Natural killer cell treated with Interleukin-12 subunit alpha and Interleukin-12 subunit beta and Interleukin-15 and Interleukin-18, amount 100 ng/mL, for 72 hours (primary cell): ENCODE results near the gene PIK3AP1. TPM values are rescaled to one million over a fixed set of nuclear protein-coding genes. Genes with fewer than 3 reads are reported as not detected.

Experiments used
- ATAC-seq, 2 donors: fragments of 150-1000 bp; cut with Tn5 transposase in 1 of 2; sonication (Bioruptor Pico), chemical (Tn5 transposase) in 1 of 2; 2 replicates each; pipeline ENCODE4 v1.10.0; 2021
- DNase-seq: peaks from one replicate; pipeline ENCODE4 v3.0.0; 2022; ENCODE audit warnings: low spot score
- H3K27ac Mint-ChIP-seq, 2 donors: 1 replicate in 1 of 2; 2 replicates in 1 of 2; pipeline ENCODE4 v1.8.0; 2022; ENCODE audit warnings: mixed read lengths in 2 of 2, mild to moderate bottlenecking in 1 of 2, moderate library complexity in 1 of 2
- H3K27me3 Mint-ChIP-seq, 2 donors: 1 replicate in 1 of 2; 2 replicates in 1 of 2; pipeline ENCODE4 v1.8.0; 2022; ENCODE audit warnings: mixed read lengths in 2 of 2
- H3K36me3 Mint-ChIP-seq: one replicate; pipeline ENCODE4 v1.8.0; 2022; ENCODE audit warnings: mixed read lengths
- H3K4me1 Mint-ChIP-seq, 2 donors: 1 replicate in 1 of 2; 2 replicates in 1 of 2; pipeline ENCODE4 v1.8.0; 2022; ENCODE audit warnings: low read depth in 2 of 2, mixed read lengths in 2 of 2, mild to moderate bottlenecking in 1 of 2
- H3K4me3 Mint-ChIP-seq: one replicate; pipeline ENCODE4 v1.8.0; 2022; ENCODE audit warnings: mixed read lengths
- H3K9me3 Mint-ChIP-seq: 2 replicates; pipeline ENCODE4 v1.8.0; 2022; ENCODE audit warnings: mixed read lengths
- total RNA-seq, 2 donors: library from RNA; stranded (reverse); gene quantifications; one replicate each; pipeline ENCODE4 v1.2.3, GENCODE V29; 2022

The PIK3AP1 gene
- total RNA-seq, 2 donors from 2014 or later: 147 to 383 TPM

- Mint-ChIP-seq H3K27ac (peak overlapping the region; percentile 90 to 98), H3K27me3 (no peaks in the 10 kb centered on the region), H3K9me3 (no peaks in the 10 kb centered on the region), H3K36me3 (peaks cover 53% of the 10 kb centered on the region), H3K4me1 (peaks cover 69 to 81% of the 10 kb centered on the region in 2 donors), H3K4me3 (peak overlapping the region; percentile 81)
- DNase-seq (no peak), ATAC-seq (peak in 1 of 2 donors; percentile 1)
Observed at GRCh38 chr10:96648297-96648696, 72.0 kb downstream of the PIK3AP1 start.

- H3K36me3 Mint-ChIP-seq: peaks cover 53% of the 10 kb centered on the region
- no peaks in the 10 kb centered on the region for H3K9me3 Mint-ChIP-seq
- H3K4me1 Mint-ChIP-seq: peaks cover 72 to 73% of the 10 kb centered on the region in 2 donors
- no peaks in the 10 kb centered on the region for H3K27me3 Mint-ChIP-seq
- no peak for DNase-seq
- H3K27ac Mint-ChIP-seq: peak overlapping the region; percentile 90 to 98
- H3K4me3 Mint-ChIP-seq: peak overlapping the region; percentile 81
- no peak for ATAC-seq
Observed at GRCh38 chr10:96647466-96647865, 72.8 kb downstream of the PIK3AP1 start.

- Mint-ChIP-seq H3K36me3 (peaks cover 51% of the 10 kb centered on the region), H3K27me3 (no peaks in the 10 kb centered on the region), H3K9me3 (no peaks in the 10 kb centered on the region), H3K4me3 (peak overlapping the region; percentile 81), H3K4me1 (peaks cover 65 to 66% of the 10 kb centered on the region in 2 donors), H3K27ac (peak overlapping the region; percentile 90 to 98)
- DNase-seq (peak; percentile 76), ATAC-seq (peak; percentile 78 to 88)
Observed at GRCh38 chr10:96646751-96647166, 73.6 kb downstream of the PIK3AP1 start.

- peaks cover 46% of the 10 kb centered on the region for H3K36me3 Mint-ChIP-seq
- H3K27me3 Mint-ChIP-seq: no peaks in the 10 kb centered on the region
- peak in 1 of 2 donors; percentile 43 for ATAC-seq
- H3K27ac Mint-ChIP-seq: peak overlapping the region; percentile 90 to 98
- no peaks in the 10 kb centered on the region for H3K9me3 Mint-ChIP-seq
- H3K4me1 Mint-ChIP-seq: peaks cover 61% of the 10 kb centered on the region in 2 donors
- H3K4me3 Mint-ChIP-seq: peak overlapping the region; percentile 81
- no peak for DNase-seq
Observed at GRCh38 chr10:96646301-96646700, 74.0 kb downstream of the PIK3AP1 start.

- H3K4me1 Mint-ChIP-seq: peaks cover 53 to 56% of the 10 kb centered on the region in 2 donors
- H3K36me3 Mint-ChIP-seq: peaks cover 37% of the 10 kb centered on the region
- DNase-seq (no peak), ATAC-seq (no peak)
- peak overlapping the region; percentile 90 to 98 for H3K27ac Mint-ChIP-seq
- H3K27me3 Mint-ChIP-seq: no peaks in the 10 kb centered on the region
- H3K9me3 Mint-ChIP-seq: no peaks in the 10 kb centered on the region
- H3K4me3 Mint-ChIP-seq: peak overlapping the region; percentile 8
Observed at GRCh38 chr10:96645191-96645721, 75.1 kb downstream of the PIK3AP1 start.

- DNase-seq: no peak
- peaks cover 45 to 61% of the 10 kb centered on the region in 2 donors for H3K4me1 Mint-ChIP-seq
- no peak for ATAC-seq
- H3K27ac Mint-ChIP-seq: peak overlapping the region; percentile 45 to 90
- no peaks in the 10 kb centered on the region for H3K9me3 Mint-ChIP-seq
- H3K27me3 Mint-ChIP-seq: no peaks in the 10 kb centered on the region
- H3K36me3 Mint-ChIP-seq: peaks cover 42% of the 10 kb centered on the region
- H3K4me3 Mint-ChIP-seq: no peak overlapping the region
Observed at GRCh38 chr10:96643920-96644319, 76.4 kb downstream of the PIK3AP1 start.

- Mint-ChIP-seq H3K36me3 (peaks cover 40% of the 10 kb centered on the region), H3K4me3 (no peak overlapping the region), H3K9me3 (no peaks in the 10 kb centered on the region), H3K4me1 (peaks cover 37 to 57% of the 10 kb centered on the region in 2 donors), H3K27ac (peak overlapping the region in 1 of 2 donors; percentile 73), H3K27me3 (no peaks in the 10 kb centered on the region)
- peak; percentile 82 for DNase-seq
- ATAC-seq: peak; percentile 53 to 57
Observed at GRCh38 chr10:96642973-96643372, 77.3 kb downstream of the PIK3AP1 start.

GRCh38 chr10:96642530-96642929 lies 77.8 kb downstream of the PIK3AP1 start:
- Mint-ChIP-seq H3K27ac (peak overlapping the region in 1 of 2 donors; percentile 73), H3K4me1 (peaks cover 33 to 56% of the 10 kb centered on the region in 2 donors), H3K36me3 (peaks cover 35% of the 10 kb centered on the region), H3K4me3 (no peak overlapping the region), H3K9me3 (no peaks in the 10 kb centered on the region), H3K27me3 (no peaks in the 10 kb centered on the region)
- DNase-seq: no peak
- ATAC-seq: no peak

GRCh38 chr10:96641396-96642295 lies 78.7 kb downstream of the PIK3AP1 start:
- ATAC-seq (no peak), DNase-seq (no peak)
- H3K36me3 Mint-ChIP-seq: peaks cover 31% of the 10 kb centered on the region
- H3K4me1 Mint-ChIP-seq: peaks cover 24 to 53% of the 10 kb centered on the region in 2 donors
- no peaks in the 10 kb centered on the region for H3K9me3 Mint-ChIP-seq
- H3K4me3 Mint-ChIP-seq: no peak overlapping the region
- H3K27me3 Mint-ChIP-seq: no peaks in the 10 kb centered on the region
- peak overlapping the region in 1 of 2 donors; percentile 73 for H3K27ac Mint-ChIP-seq

GRCh38 chr10:96639899-96640298 lies 80.4 kb downstream of the PIK3AP1 start:
- no peak for ATAC-seq
- Mint-ChIP-seq H3K27me3 (no peaks in the 10 kb centered on the region), H3K27ac (peak overlapping the region in 1 of 2 donors; percentile 73), H3K36me3 (peaks cover 23% of the 10 kb centered on the region), H3K9me3 (no peaks in the 10 kb centered on the region), H3K4me1 (peaks cover 10 to 44% of the 10 kb centered on the region in 2 donors), H3K4me3 (no peak overlapping the region)
- DNase-seq: no peak

- Mint-ChIP-seq H3K4me1 (peaks cover 7 to 44% of the 10 kb centered on the region in 2 donors), H3K27me3 (no peaks in the 10 kb centered on the region), H3K4me3 (no peak overlapping the region), H3K9me3 (no peaks in the 10 kb centered on the region), H3K27ac (no peak overlapping the region), H3K36me3 (peaks cover 26% of the 10 kb centered on the region)
- ATAC-seq: no peak
- DNase-seq: no peak
Observed at GRCh38 chr10:96638696-96639095, 81.6 kb downstream of the PIK3AP1 start.

- DNase-seq (no peak), ATAC-seq (no peak)
- H3K36me3 Mint-ChIP-seq: peaks cover 26% of the 10 kb centered on the region
- H3K4me1 Mint-ChIP-seq: peaks cover 5 to 41% of the 10 kb centered on the region in 2 donors
- H3K9me3 Mint-ChIP-seq: no peaks in the 10 kb centered on the region
- no peaks in the 10 kb centered on the region for H3K27me3 Mint-ChIP-seq
- no peak overlapping the region for H3K27ac Mint-ChIP-seq
- H3K4me3 Mint-ChIP-seq: no peak overlapping the region
Observed at GRCh38 chr10:96638120-96638519, 82.2 kb downstream of the PIK3AP1 start.

- H3K4me1 Mint-ChIP-seq: peaks cover 5 to 39% of the 10 kb centered on the region in 2 donors
- peaks cover 26% of the 10 kb centered on the region for H3K36me3 Mint-ChIP-seq
- H3K9me3 Mint-ChIP-seq: no peaks in the 10 kb centered on the region
- H3K27me3 Mint-ChIP-seq: no peaks in the 10 kb centered on the region
- DNase-seq: no peak
- H3K27ac Mint-ChIP-seq: peak overlapping the region in 1 of 2 donors; percentile 64
- ATAC-seq: no peak
- H3K4me3 Mint-ChIP-seq: no peak overlapping the region
Observed at GRCh38 chr10:96637709-96638108, 82.6 kb downstream of the PIK3AP1 start.

- Mint-ChIP-seq H3K27me3 (no peaks in the 10 kb centered on the region), H3K36me3 (peaks cover 26% of the 10 kb centered on the region), H3K4me3 (no peak overlapping the region), H3K27ac (peak overlapping the region; percentile 11 to 64), H3K4me1 (peaks cover 9 to 39% of the 10 kb centered on the region in 2 donors), H3K9me3 (no peaks in the 10 kb centered on the region)
- ATAC-seq (no peak), DNase-seq (no peak)
Observed at GRCh38 chr10:96636551-96636950, 83.8 kb downstream of the PIK3AP1 start.
